T-helper 22 cell (primary cell): ENCODE measurements around the gene ETFA.

Experiments
- DNase-seq: peaks from one replicate; pipeline ENCODE4 v3.0.0-alpha.2; 2020; ENCODE audit warnings: low read depth

The ETFA gene

GRCh38 chr15:76172782-76173181 lies 138.5 kb downstream of the ETFA start:
- DNase-seq: no peak

GRCh38 chr15:76169911-76170800 lies 141.1 kb downstream of the ETFA start:
- DNase-seq: no peak

- DNase-seq: no peak
Measured at GRCh38 chr15:76169018-76169417, 142.3 kb downstream of the ETFA start.

- DNase-seq: no peak
Measured at GRCh38 chr15:76168237-76168984, 142.9 kb downstream of the ETFA start.

- no peak for DNase-seq
Measured at GRCh38 chr15:76165951-76166350, 145.3 kb downstream of the ETFA start.
